Neural cell (in vitro differentiated cells): ENCODE results near the gene AGO3. TPM values are rescaled to one million over a fixed set of nuclear protein-coding genes. Genes with fewer than 3 reads are reported as not detected.

Experiments used
- H2AFZ ChIP-seq: fragments of 200-600, 300-800 bp; sonication (generic), shearing (Covaris generic); 2 replicates; pipeline ENCODE4 v1.6.0; 2014; ENCODE audit warnings: low read depth, mild to moderate bottlenecking, antibody characterized with exemption, low read length, moderate library complexity
- H3F3A ChIP-seq: fragments of 200-600 bp; shearing (Covaris generic); 2 replicates; pipeline ENCODE4 v1.6.1; 2016; ENCODE audit warnings: mild to moderate bottlenecking, moderate library complexity, mixed read lengths, antibody characterized with exemption, low read length; ENCODE audit not compliant: insufficient read depth, poor library complexity, severe bottlenecking
- H3K27ac ChIP-seq: fragments of 200-600, 300-800 bp; sonication (generic), shearing (Covaris generic); 2 replicates; pipeline ENCODE4 v1.5.1; 2014; ENCODE audit warnings: mild to moderate bottlenecking, low read length, moderate library complexity
- H3K27me3 ChIP-seq: fragments of 300-800, 200-600 bp; sonication (generic), shearing (Covaris generic); 2 replicates; pipeline ENCODE4 v1.6.0; 2014; ENCODE audit warnings: mild to moderate bottlenecking, low read depth, low read length, moderate library complexity; ENCODE audit not compliant: insufficient read depth
- H3K36me3 ChIP-seq: fragments of 300-800, 200-600 bp; sonication (generic), shearing (Covaris generic); 2 replicates; pipeline ENCODE4 v1.5.1; 2014; ENCODE audit warnings: mild to moderate bottlenecking, antibody characterized with exemption, low read length, moderate library complexity; ENCODE audit not compliant: insufficient read depth
- H3K4me2 ChIP-seq: fragments of 300-800, 200-600 bp; sonication (generic), shearing (Covaris generic); 2 replicates; pipeline ENCODE4 v1.6.0; 2014; ENCODE audit warnings: mild to moderate bottlenecking, low read length
- H3K4me3 ChIP-seq: fragments of 300-800, 200-600 bp; sonication (generic), shearing (Covaris generic); 2 replicates; pipeline ENCODE4 v1.5.1; 2014; ENCODE audit warnings: mild to moderate bottlenecking, low read length, moderate library complexity
- H3K79me2 ChIP-seq: fragments of 200-600 bp; shearing (Covaris generic); replicated peaks from 2 replicates; pipeline ENCODE4 v1.6.0; 2014; ENCODE audit warnings: mild to moderate bottlenecking, low read length, moderate library complexity; ENCODE audit not compliant: insufficient read depth
- H3K9ac ChIP-seq: fragments of 300-800, 200-600 bp; sonication (generic), shearing (Covaris generic); 2 replicates; pipeline ENCODE4 v1.6.1; 2016; ENCODE audit warnings: mild to moderate bottlenecking, low read length, mixed read lengths
- H3K9me2 ChIP-seq: fragments of 200-600 bp; shearing (Covaris generic); 2 replicates; pipeline ENCODE4 v1.6.1; 2016; ENCODE audit warnings: mild to moderate bottlenecking, low read length, mixed read lengths; ENCODE audit not compliant: insufficient read depth
- H3K9me3 ChIP-seq: fragments of 200-600, 300-800 bp; sonication (generic), shearing (Covaris generic); 2 replicates; pipeline ENCODE4 v1.6.1; 2016; ENCODE audit warnings: mild to moderate bottlenecking, mixed run types, low read length, moderate library complexity, mixed read lengths
- H4K20me1 ChIP-seq: fragments of 200-600 bp; shearing (Covaris generic); 2 replicates; pipeline ENCODE4 v1.6.1; 2016; ENCODE audit warnings: mild to moderate bottlenecking, mixed run types; ENCODE audit not compliant: insufficient read depth
- CTCF ChIP-seq: fragments of 450-650 bp; IDR thresholded peaks from 2 replicates; pipeline ENCODE4 v1.5.1; 2014; ENCODE audit warnings: antibody characterized with exemption, mild to moderate bottlenecking, moderate library complexity; ENCODE audit not compliant: poor library complexity, severe bottlenecking
- EP300 ChIP-seq: fragments of 450-650 bp; conservative IDR thresholded peaks from 2 replicates; pipeline ENCODE4 v1.6.1; 2014; ENCODE audit warnings: antibody characterized with exemption, mild to moderate bottlenecking, moderate library complexity; ENCODE audit not compliant: poor library complexity, severe bottlenecking
- EZH2 ChIP-seq: fragments of 200-600, 300-800 bp; shearing (Covaris generic), sonication (generic); IDR thresholded peaks from 2 replicates; pipeline ENCODE4 v1.6.1; 2014; ENCODE audit warnings: antibody characterized with exemption, low read length, borderline replicate concordance, mild to moderate bottlenecking; ENCODE audit not compliant: insufficient read depth, poor library complexity, severe bottlenecking
- MXI1 ChIP-seq: fragments of 450-650 bp; conservative IDR thresholded peaks from 2 replicates; pipeline ENCODE4 v1.6.1; 2014; ENCODE audit warnings: antibody characterized with exemption, mild to moderate bottlenecking; ENCODE audit not compliant: poor library complexity, severe bottlenecking
- POLR2AphosphoS5 ChIP-seq: IDR thresholded peaks from 2 replicates; pipeline ENCODE4 v1.6.1; 2012
- RAD21 ChIP-seq: fragments of 450-650 bp; conservative IDR thresholded peaks from 2 replicates; pipeline ENCODE4 v1.6.1; 2014; ENCODE audit warnings: antibody characterized with exemption, mild to moderate bottlenecking, moderate library complexity
- REST ChIP-seq: IDR thresholded peaks from 2 replicates; pipeline ENCODE4 v1.6.1; 2012; ENCODE audit warnings: borderline replicate concordance
- SMC3 ChIP-seq: fragments of 450-650 bp; conservative IDR thresholded peaks from 2 replicates; pipeline ENCODE4 v1.6.1; 2014; ENCODE audit warnings: antibody characterized with exemption, mild to moderate bottlenecking, moderate library complexity; ENCODE audit not compliant: poor library complexity
- TAF1 ChIP-seq: IDR thresholded peaks from 2 replicates; pipeline ENCODE4 v1.6.1; 2012; ENCODE audit warnings: low read depth
- polyA plus RNA-seq: library from polyadenylated mRNA; depleted of rRNA; stranded (reverse); fragments of >200 nt; gene quantifications from 2 replicates; pipeline ENCODE4 v1.2.3, GENCODE V29; 2014

The AGO3 gene
- polyA plus RNA-seq, 1 donor from 2014 or later: 9.4 TPM

GRCh38 chr1:35932158-35932636 lies 1.3 kb downstream of the AGO3 start:
- H3K27ac ChIP-seq: no peak overlapping the region
- H3K9me2 ChIP-seq: no peaks in the 10 kb centered on the region
- peak overlapping the region; percentile 78 for H3K9ac ChIP-seq
- H2AFZ ChIP-seq: no peak overlapping the region
- H3K79me2 ChIP-seq: peaks cover 50% of the 10 kb centered on the region
- no peaks in the 10 kb centered on the region for H3K36me3 ChIP-seq
- no peaks in the 10 kb centered on the region for H3F3A ChIP-seq
- no peak for TF ChIP-seq REST
- TF ChIP-seq CTCF: no peak
- no peak for TF ChIP-seq SMC3
- no peak for TF ChIP-seq POLR2AphosphoS5
- TF ChIP-seq TAF1: no peak
- TF ChIP-seq EP300: no peak
- H3K9me3 ChIP-seq: no peaks in the 10 kb centered on the region
- no peaks in the 10 kb centered on the region for H4K20me1 ChIP-seq
- peak overlapping the region; percentile 72 for H3K4me3 ChIP-seq
- H3K4me2 ChIP-seq: peak overlapping the region; percentile 89
- H3K27me3 ChIP-seq: no peaks in the 10 kb centered on the region

- H3K9ac ChIP-seq: no peak overlapping the region
Measured at GRCh38 chr1:35932941-35933340, 2.0 kb downstream of the AGO3 start.

More at GRCh38 chr1:35932941-35933340, 2.0 kb downstream of the AGO3 start:
- Histone ChIP-seq H3K79me2 (peaks cover 57% of the 10 kb centered on the region), H3K4me3 (peak overlapping the region; percentile 72), H2AFZ (no peak overlapping the region), H3K9me3 (no peaks in the 10 kb centered on the region), H3K27me3 (no peaks in the 10 kb centered on the region), H3K36me3 (no peaks in the 10 kb centered on the region), H3K4me2 (peak overlapping the region; percentile 89), H3F3A (no peaks in the 10 kb centered on the region), H4K20me1 (no peaks in the 10 kb centered on the region), H3K27ac (no peak overlapping the region), H3K9me2 (no peaks in the 10 kb centered on the region)
- TF ChIP-seq TAF1 (no peak), SMC3 (no peak), EP300 (no peak), CTCF (no peak), RAD21 (no peak), EZH2 (no peak), REST (no peak), MXI1 (no peak)
